IMR-90 (cell line): ENCODE results near the gene EHF. TPM values are rescaled to one million over a fixed set of nuclear protein-coding genes. Genes with fewer than 3 reads are reported as not detected.

Source experiments
- polyA plus RNA-seq, 3 experiments: library from polyadenylated mRNA; depleted of rRNA; stranded (reverse); fragments of >200 nt; gene quantifications; 2 replicates each; pipeline ENCODE4 v1.2.3, GENCODE V29; 2012; ENCODE audit warnings: low replicate concordance in 1 of 3
- total RNA-seq: library from RNA; depleted of rRNA; stranded (reverse); fragments of >200 nt; gene quantifications from 2 replicates; pipeline ENCODE4 v1.2.3, GENCODE V29; 2012; rRNA removed

The EHF gene
- total and polyA plus RNA-seq, 2 of the 4 experiments (the other 2 are of a cell fraction): under 0.01 TPM; not detected in 1

Other genes with a start within 250 kb of the EHF start
- 69.7 and 80.5 TPM in 2 replicates for gene CAT, start 182.2 kb upstream of the EHF start, total RNA-seq
- 48.1 and 52.5 TPM in 2 replicates for gene CAT, start 182.2 kb upstream of the EHF start, polyA plus RNA-seq (2012; rRNA removed)
- gene ELF5, start 107.3 kb upstream of the EHF start, total RNA-seq: not detected in 2 replicates
- gene ELF5, start 107.3 kb upstream of the EHF start, polyA plus RNA-seq (2012; rRNA removed): not detected in 2 replicates